ENCODE results near the gene SETD6.
"Not testable (repeated sequence)": the region's sequence is repeated elsewhere in the genome, so short reads cannot be mapped to it uniquely, and the experiment has no call there.

SETD6 gene

DNA sequence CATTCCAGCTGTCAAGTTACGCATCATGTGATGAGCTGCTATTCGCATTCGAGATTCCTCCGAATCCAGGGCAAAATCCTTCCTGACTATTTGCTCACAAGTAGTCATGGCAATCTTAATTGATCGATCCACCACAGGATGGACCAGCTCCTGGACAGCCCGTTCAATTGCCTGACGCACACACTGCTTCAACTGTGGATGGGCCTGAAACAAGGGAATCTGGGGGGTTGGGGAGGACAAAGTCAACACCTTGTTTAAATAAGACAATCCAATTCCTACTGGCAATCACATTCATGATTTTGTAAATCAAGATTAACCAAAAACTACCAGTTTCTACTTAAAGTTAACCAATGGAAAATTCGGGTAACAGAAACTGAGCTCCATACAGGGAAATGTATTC, 28.4 kb downstream of the SETD6 start:
- no peak for DNase-seq

DNA sequence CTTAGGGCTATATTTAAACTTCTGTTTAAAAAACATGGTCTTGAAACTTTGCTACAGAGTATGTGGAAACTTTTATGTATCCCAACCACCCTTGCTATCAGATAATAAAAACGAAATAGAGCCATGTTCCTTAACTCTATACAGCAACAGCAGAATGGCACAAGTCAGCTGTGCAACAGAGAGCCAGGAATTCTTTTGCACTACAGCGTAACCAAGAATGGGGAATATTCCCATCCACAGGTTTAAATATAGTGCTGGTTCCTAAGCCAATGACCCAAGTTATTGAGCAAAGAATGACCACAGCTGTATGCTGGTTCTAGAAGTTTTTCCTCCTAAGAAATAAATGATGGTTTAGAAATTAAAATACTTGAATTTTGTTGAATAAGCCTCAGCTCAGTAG, 33.1 kb downstream of the SETD6 start:
- no peak for DNase-seq

DNA sequence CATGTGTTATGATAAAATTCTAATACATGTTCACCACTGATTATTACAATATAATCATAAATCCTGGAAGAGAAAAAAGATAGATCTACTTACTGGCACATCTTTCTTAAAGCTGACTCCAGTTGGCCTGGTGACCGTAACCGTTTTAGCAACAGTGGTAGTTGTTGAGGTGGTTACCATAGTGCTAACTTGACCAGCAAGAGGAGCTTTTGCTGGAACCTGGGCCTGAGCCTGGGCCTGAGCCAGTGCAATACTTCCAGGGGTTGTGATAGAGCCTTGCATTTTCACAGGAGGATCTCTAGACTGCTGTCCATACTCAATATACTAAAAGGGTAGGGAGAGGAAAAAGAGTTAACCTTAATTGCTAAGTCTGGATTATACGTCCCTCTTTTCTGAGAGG, 36.2 kb downstream of the SETD6 start:
- DNase-seq, result no peak

DNA sequence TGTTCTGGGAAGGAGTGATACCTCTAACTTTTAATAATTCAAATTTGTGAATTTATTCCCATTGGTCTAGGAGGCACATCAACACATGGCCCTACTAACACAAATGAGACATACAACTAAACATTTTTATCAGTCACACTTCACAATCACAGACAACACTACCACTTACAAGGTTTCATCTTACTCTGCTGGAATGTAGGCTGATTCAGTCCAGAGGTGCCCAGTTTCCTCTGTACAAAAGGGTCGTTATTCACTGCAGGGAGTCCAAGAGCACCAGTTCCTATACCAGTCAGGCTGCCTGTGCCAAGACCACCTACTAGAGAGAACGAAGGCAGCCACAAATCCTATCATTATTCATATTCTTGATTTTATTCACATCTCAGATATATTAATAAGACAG, 41.4 kb downstream of the SETD6 start:
- no peak for DNase-seq

DNA sequence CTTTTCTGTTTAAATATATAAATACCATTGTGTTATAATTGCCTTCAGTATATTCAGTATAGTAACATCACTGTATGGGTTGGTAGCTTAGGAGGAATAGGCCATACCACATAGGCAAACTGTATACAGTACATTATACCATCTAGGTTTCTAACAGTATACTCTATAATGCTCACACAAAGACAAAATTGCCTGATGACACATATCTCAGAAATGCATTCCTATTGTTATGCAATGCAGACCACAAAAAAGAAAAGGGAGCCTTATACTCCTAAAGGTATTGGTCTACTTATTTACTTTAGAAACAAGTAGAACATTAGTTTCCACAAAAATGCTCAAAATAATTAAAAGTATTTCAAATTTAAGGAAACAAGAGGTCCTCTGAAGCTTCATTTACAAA, 47.9 kb downstream of the SETD6 start:
- DNase-seq, result no peak

DNA sequence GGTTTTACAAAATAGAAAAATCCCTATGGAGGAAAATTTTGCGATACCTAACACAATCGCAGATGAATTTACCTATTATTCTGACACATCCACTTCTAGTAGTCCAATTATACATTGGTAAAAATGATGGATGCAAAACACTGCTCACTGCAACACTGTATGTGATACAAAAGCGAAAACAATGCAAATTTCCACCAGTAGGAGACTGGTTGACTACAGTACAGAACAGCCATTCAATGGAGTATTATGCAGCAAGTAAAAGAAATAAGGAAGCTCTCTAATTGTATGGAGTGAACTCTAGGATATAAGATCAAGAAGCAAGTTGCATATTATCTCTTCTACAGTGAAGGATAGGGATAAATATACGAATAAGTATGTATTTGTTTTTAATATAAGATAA, 48.5 kb downstream of the SETD6 start:
- no peak for DNase-seq

DNA sequence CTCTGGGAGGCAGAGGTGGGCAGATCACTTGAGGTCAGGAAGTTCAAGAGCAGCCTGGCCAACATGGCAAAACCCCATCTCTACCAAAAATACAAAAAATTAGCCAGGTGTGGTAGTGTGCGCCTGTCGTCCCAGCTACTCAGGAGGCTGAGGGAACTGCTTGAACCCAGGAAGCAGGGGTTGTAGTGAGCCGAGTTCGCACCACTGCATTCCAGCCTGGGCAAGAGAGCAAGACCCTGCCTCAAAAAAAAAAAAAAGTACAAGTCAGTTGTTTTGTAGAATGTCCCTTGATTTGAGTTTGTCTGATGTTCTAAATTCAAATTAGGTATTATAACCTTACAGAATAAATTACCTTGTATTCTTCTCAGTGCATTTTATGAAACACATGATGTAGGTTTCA, 50.4 kb downstream of the SETD6 start:
- not testable (repeated sequence) for DNase-seq
